Activated CD8-positive, alpha-beta memory T cell treated with anti-CD3 and anti-CD28 coated beads, Interleukin-2, amount 50 U/mL, for 24 hours (primary cell): ENCODE measurements around the gene AGMO.

Experiments
- DNase-seq: peaks from one replicate; pipeline ENCODE4 v3.0.0-alpha.2; 2020; ENCODE audit errors: extremely low read depth

Gene AGMO

DNA sequence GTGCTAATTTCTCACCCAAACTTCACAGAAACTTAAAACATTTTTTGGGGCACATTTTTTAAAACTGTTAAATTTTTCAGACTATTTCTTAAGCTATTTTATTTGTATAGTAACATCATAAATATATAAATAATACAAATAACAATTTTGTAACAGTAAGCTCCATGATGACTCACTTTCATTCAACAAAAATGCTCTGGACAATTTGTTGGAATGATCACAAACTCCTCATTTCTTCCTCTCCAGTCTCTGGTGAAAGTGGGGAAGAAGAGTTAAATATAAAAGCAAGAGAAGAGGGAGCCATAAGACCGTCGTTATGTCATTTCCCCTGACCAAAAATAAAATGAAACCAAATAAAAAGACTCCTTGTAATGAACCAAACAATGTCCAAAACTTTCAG is 162.4 kb downstream of the AGMO start:
- no peak for DNase-seq

- DNase-seq = no peak
These were observed 163.7 kb downstream of the AGMO start for GRCh38 chr7:15397922-15398760.

GRCh38 chr7:15397159-15397550 is 164.7 kb downstream of the AGMO start:
- no peak for DNase-seq

- DNase-seq = no peak
These were observed 165.3 kb downstream of the AGMO start for GRCh38 chr7:15396210-15397158.

DNA sequence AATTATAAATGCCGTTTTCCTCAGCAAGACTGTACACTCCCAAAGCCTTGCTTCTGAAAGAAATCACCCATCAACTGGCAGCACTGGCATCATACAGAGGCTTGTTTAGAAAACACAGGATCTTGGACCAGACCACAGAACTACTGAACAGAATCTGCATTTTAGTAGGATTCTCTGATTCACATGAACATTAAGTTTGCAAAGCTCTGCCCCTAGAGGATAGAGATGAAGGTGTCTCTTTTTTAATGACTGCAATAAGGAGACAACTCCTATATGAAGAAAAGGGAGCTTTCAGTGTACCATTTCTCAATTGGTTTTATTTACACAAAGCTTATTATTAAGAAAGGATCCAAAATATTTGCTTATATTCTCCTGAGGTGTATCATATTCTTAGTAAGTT is 172.7 kb downstream of the AGMO start:
- DNase-seq = no peak

DNA sequence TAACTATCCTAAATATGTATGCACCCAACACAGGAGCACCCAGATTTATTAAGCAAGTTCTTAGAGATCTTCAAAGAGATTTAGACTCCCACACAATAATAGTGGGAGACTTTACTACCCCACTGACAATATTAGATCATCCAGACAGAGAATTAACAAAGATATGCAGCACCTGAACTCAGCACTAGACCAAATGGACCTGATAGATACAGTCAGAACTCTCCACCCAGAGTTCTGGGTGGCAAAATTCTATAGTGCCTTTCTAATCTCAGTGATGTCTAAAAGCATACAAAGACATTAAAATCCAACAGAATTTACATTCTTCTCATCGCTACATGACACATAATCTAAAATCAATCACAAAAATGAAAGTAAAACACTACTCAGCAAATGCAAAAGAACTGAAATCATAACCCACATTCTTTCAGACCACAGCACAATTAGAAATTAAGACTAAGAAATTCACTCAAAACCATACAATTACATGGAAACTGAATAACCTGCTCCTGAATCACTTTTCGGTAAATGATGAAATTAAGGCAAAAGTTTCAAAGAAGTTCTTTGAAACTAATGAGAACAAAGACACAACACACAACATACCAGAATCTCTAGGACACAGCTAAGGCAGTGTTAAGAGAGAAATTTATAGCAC is 183.2 kb downstream of the AGMO start:
- DNase-seq = no peak

DNA sequence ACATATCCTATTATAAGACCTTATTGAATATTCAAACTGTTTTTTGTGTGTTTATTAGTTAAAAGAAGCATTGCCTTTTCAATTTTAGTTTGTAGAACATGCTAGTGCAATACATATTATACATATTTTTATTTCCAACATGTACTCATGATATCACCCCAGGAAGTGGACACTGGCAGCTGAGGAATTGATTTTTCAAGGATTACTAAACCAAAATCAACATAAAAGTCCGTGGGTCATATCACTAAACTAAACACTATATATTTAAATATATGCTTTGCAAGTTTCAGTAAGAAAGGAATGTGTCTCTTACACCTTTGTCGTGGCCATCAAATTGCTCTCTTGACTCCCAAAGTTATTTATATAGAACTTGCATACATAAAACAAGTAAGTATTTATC is 185.2 kb downstream of the AGMO start:
- DNase-seq = no peak

DNA sequence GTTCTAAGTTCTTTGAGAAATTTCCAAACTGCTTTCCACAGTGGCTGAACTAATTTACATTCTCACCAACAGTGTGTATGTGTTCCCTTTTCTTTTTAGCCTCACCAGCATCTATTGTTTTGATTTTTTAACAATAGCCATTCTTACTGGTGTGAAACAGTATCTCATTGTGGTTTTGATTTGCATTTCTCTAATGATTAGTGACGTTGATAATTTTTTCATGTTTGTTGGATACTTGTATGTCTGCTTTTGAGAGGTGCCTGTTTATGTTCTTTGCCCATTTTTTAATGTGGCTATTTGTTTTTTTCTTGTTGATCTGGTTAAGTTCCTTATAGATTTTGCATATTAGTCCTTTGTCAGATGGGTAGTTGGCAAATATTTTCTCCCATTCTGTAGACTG is 191.4 kb downstream of the AGMO start:
- no peak for DNase-seq

GRCh38 chr7:15368653-15369052 is 193.2 kb downstream of the AGMO start:
- no peak for DNase-seq

- no peak for DNase-seq
These were observed 193.9 kb downstream of the AGMO start for GRCh38 chr7:15367897-15368296.

- DNase-seq = no peak
These were observed 203.7 kb downstream of the AGMO start for GRCh38 chr7:15358112-15358511.

DNA sequence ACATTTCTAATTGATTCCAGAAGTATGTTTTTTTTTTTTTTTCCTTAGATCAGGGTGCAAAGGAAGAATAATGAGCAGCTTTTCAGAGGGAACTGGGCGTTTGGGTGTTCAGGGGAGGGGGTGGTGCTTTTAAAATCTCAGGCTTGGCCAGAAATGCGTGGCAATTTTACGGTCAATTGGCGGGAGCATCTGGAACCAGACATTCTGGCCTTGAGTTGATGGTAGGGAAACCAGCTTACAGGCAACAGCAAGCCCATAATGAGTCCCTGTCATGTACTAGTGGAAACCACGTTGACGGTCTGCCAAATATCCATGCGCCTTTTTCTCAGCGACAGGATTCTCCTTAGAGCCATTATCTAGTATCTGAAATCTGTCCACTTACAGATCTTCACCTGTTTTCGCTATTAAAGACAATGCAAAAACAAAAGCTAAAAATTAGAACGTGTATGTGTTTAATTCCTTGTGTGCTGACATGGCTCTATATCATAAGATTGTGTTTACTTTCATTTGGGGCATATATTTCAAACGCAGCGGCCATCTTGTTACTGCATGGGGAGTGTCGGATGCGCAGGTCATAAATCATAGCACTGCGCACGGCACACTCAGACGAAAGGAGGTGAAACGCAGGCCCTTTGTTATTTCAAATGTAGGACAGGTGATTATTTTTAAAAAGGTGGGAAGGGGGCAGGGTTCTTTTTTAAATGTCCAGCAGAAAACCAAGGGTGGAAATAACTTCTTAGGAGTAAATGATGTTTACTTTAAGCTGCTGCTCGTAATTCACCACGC is 209.2 kb downstream of the AGMO start:
- DNase-seq = no peak

DNA sequence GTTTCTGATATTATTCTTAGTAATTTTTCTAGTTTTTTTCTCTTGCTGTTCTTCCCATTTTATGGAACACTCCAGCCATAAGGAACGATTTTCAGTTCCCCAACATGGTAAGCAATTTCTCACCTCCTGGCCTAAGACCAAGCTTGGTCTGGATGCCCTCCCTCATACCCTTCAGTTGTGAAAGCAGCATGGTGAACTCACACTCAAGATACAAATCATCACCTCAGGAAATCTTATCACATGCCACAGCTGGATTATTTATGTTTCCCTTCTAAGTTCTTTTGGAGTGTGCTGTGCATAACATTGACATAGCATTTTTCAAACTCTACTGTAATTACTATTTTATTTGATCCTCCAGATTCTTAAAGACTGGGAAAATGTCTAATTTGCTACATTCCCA is 216.6 kb downstream of the AGMO start:
- DNase-seq = no peak

DNA sequence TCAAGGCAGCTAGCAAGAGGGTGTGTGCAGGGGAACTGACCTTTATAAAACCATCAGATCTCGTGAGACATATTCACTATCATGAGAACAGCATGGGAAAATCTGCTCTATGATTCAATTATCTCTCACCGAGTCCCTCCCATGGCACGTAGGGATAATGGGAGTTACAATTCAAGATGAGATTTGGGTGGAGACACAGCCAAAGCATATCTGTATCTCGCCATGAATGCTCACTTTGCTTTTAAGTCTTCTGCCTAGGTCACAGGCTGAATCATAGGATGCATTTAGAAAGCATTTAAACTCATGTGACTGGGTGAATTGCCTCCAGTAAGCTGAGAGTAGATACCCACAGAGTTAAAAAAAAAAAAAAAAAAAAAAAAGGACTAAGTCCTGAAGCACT is 220.0 kb downstream of the AGMO start:
- DNase-seq = no peak

DNA sequence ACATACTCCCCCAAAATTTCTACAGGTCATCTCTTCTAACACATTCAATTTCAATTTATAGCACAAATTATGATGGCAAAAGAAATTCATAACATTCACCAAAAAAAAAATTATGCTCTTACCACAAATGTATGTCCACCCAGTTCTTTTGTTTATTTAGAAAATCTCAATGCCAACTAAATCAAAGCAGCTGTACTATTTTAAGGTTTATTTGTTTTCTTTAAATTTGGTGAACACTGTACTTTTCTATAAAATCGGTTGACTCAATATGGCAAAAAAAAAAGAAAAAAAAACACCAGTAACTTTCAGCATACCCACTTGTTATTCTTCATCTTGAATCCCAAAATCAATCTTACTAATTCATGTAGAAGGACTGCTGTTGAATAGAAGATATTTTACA is 225.7 kb downstream of the AGMO start:
- DNase-seq = no peak

- no peak for DNase-seq
These were observed 226.4 kb downstream of the AGMO start for GRCh38 chr7:15335390-15335789.

GRCh38 chr7:15334536-15335263 is 227.1 kb downstream of the AGMO start:
- DNase-seq = no peak

DNA sequence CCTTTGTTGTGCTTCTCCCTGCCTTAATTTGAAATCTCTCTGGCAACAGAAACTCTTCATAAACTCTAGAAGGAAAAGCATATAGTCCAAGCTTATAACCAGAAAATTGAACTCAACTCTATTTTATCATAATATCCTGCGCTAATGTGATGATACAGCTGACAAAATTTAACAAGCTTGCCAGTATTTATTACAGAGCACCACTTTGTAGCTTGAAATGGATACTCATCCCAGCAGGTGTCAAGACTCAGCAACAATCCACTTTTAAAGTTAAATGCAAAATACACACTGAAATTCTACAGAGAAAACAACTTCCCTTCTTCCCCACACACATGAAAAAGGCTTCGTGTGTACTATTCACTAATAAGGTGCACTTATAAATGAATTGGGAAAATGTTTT is 228.9 kb downstream of the AGMO start:
- no peak for DNase-seq

- no peak for DNase-seq
These were observed 230.9 kb downstream of the AGMO start for GRCh38 chr7:15330943-15331342.

GRCh38 chr7:15327001-15327400 is 234.8 kb downstream of the AGMO start:
- DNase-seq = no peak
